H7 (cell line): ENCODE data around the gene GSTA2. TPM values are rescaled to one million over a fixed set of nuclear protein-coding genes. Genes with fewer than 3 reads are reported as not detected.
"Not testable (repeated sequence)": the region's sequence is repeated elsewhere in the genome, so short reads cannot be mapped to it uniquely, and the experiment has no call there.

Experiments used
- DNase-seq: peaks from one replicate; pipeline ENCODE4 v3.0.0; 2012
- H3K27me3 ChIP-seq: 2 replicates; pipeline ENCODE4 v1.6.0; 2011; ENCODE audit warnings: mild to moderate bottlenecking, low read length; ENCODE audit not compliant: control insufficient read depth, insufficient read depth
- H3K36me3 ChIP-seq: replicated peaks from 2 replicates; pipeline ENCODE4 v1.5.1; 2011; ENCODE audit warnings: low read length; ENCODE audit not compliant: control insufficient read depth, insufficient read depth
- H3K4me3 ChIP-seq: 2 replicates; pipeline ENCODE4 v1.5.1; 2011; ENCODE audit warnings: low read depth, mild to moderate bottlenecking, control low read depth, low read length, moderate library complexity; ENCODE audit not compliant: insufficient read depth
- total RNA-seq: library from RNA; depleted of rRNA; stranded (reverse); fragments of >200 nt; shearing (Covaris generic); gene quantifications from 2 replicates; pipeline ENCODE4 v1.2.3, GENCODE V29; 2014

Gene GSTA2
- total RNA-seq, 1 experiment from 2014 or later: not detected

GRCh38 chr6:52782209-52782608, 18.9 kb upstream of the GSTA2 start:
- H3K36me3 ChIP-seq, H3K27me3 ChIP-seq, DNase-seq, H3K4me3 ChIP-seq: not testable (repeated sequence)

GRCh38 chr6:52779237-52779636, 16.0 kb upstream of the GSTA2 start:
- no peak for DNase-seq
- H3K27me3 ChIP-seq: no peaks in the 10 kb centered on the region
- H3K36me3 ChIP-seq: no peaks in the 10 kb centered on the region
- no peak overlapping the region for H3K4me3 ChIP-seq

- H3K36me3 ChIP-seq, DNase-seq, H3K27me3 ChIP-seq: not testable (repeated sequence)
These were observed 13.6 kb upstream of the GSTA2 start for GRCh38 chr6:52776711-52777351.

DNA sequence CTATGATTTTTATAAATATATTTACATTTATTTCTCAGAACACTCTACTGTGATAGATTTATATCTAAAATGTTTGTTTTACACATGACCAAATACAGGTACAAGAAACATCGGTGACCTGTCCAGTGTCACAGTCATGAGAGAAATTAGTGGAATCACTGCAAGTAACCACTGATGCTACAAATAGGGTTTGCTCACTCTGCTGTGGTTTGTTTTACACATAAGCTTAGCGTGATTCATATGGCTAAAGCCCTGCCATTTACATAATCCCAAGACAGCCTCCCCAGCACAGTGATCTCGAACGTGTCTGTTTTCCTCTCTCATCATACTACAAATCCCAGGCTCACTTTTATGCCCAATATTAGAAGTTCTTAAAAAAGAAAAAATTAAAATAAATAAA, 6.1 kb upstream of the GSTA2 start:
- not testable (repeated sequence) for H3K36me3 ChIP-seq, H3K27me3 ChIP-seq, DNase-seq, H3K4me3 ChIP-seq

More at GRCh38 chr6:52776711-52777351, 13.6 kb upstream of the GSTA2 start:
- not testable (repeated sequence) for H3K4me3 ChIP-seq

DNA sequence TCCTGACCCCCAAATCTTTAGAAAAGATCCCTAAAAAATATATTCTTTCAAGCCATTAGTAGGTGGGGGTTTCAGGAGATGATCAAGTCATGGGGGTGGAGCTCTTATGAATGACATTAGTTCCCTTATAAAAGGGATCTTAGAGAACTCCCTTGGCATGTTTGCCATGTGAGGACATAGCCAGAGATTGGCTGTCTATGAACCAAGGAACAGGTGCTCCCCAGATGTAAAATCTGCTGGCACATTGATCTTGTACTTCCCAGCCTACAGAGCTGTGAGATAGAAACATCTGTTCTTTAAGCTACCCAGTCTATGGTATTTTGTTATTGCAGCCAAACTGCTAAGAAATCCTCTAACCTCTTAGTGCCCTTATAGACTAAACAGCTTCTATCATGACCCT, 4.4 kb upstream of the GSTA2 start:
- H3K36me3 ChIP-seq, H3K4me3 ChIP-seq, DNase-seq, H3K27me3 ChIP-seq: not testable (repeated sequence)

DNA sequence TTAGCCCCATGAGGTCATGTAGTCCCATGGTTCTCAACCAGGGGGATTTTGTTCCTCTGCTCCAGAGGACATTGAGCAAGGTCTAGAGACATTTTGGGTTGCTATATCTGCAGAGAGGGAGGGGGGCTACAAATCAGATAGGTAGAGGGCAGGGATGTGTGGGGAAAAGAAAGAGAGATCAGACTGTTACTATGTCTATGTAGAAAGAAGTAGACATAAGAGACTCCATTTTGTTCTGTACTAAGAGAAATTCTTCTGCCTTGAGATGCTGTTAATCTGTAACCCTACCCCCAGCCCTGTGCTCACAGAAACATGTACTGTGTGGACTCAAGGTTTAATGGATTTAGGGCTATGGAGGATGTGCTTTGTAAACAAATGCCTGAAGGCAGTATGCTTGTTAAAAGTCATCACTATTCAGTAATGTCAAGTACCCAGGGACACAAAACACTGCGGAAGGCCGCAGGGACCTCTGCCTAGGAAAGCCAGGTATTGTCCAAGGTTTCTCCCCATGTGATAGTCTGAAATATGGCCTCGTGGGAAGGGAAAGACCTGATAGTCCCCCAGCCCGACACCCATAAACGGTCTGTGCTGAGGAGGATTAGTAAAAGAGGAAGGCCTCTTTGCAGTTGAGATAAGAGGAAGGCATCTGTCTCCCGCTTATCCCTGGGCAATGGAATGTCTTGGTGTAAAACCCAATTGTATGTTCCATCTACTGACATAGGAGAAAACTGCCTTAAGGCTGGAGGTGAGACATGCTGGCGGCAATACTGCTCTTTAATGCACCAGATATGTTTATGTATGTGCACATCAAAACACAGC, 1.4 kb downstream of the GSTA2 start:
- not testable (repeated sequence) for H3K4me3 ChIP-seq, H3K27me3 ChIP-seq, DNase-seq, H3K36me3 ChIP-seq

GRCh38 chr6:52760105-52760765, 3.0 kb downstream of the GSTA2 start:
- no peaks in the 10 kb centered on the region for H3K27me3 ChIP-seq
- H3K36me3 ChIP-seq: no peaks in the 10 kb centered on the region
- H3K4me3 ChIP-seq: no peak overlapping the region
- DNase-seq: no peak

DNA sequence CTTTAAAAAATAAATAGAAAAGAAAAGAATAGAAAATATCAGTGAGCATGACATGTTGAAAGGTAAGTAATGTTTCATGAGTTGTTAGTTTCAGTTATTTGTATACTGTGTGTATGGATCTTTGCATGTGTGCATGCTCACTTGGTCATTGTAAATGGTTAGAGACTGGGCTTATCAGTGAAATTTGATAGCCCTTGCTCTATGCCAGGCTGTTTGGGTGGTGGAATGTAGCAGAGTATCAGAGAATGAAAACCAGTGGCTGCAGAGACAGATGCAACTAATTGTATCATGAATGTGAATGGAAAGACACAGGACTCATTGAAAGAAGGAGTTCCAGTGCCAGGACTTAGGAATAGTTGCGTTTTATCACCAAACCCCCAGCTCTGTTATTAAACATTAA, 4.2 kb downstream of the GSTA2 start:
- Histone ChIP-seq H3K4me3 (no peak overlapping the region), H3K36me3 (no peaks in the 10 kb centered on the region), H3K27me3 (no peaks in the 10 kb centered on the region)
- DNase-seq: no peak

GRCh38 chr6:52757651-52758338, 5.5 kb downstream of the GSTA2 start:
- not testable (repeated sequence) for H3K27me3 ChIP-seq, H3K4me3 ChIP-seq, DNase-seq, H3K36me3 ChIP-seq

GRCh38 chr6:52754443-52754842, 8.8 kb downstream of the GSTA2 start:
- Histone ChIP-seq H3K4me3 (no peak overlapping the region), H3K27me3 (no peaks in the 10 kb centered on the region), H3K36me3 (no peaks in the 10 kb centered on the region)
- no peak for DNase-seq

- H3K27me3 ChIP-seq, DNase-seq, H3K4me3 ChIP-seq, H3K36me3 ChIP-seq: not testable (repeated sequence)
These were observed 10.1 kb downstream of the GSTA2 start for GRCh38 chr6:52753137-52753536.

DNA sequence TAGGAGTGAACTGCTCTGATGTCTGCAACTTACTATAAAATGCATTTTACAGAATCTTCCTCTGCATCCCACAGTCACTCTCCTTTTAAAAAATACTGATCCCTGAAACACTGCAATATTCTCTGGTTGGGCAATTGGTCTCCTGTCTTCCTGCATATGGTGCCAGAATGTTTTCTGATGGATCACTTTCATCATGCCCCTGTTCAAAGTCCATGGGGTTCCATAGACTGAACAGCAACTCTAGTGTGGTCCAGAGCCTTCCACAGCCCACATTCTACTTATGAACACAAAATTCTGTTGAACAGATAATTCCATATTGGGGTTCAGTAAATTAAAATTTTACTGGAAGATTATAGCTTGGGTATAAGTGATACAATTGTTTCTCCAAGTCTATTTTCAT, 11.0 kb downstream of the GSTA2 start:
- no peak for DNase-seq
- Histone ChIP-seq H3K27me3 (no peaks in the 10 kb centered on the region), H3K4me3 (no peak overlapping the region), H3K36me3 (no peaks in the 10 kb centered on the region)

DNA sequence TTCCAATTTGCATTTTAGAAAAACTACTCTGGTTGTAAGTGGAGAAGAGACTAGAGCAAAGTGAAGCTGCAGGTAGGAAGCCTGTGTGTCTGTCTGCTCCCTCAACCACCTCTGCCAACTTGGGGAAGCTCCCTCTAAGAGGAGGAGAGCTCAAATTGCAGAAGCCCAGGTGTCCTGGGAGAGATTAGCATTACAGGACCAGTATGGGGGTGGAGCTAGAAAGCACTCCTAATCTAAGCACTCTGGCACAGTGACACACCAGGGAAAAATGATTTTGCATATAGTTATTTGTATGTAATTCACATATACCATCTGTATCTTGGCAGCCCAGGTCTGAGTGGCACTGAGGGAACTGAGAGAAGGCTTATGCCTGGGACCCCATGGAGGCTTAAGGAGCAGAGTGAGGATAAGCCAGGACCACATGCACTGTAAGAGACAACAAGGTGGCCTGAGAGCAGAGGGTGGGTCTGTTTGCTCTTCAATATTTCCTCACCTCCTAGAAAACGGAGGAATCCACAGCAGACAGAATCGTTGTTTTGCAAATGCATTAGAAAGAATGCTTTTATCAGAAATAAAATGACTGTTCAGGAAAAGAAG, 13.6 kb downstream of the GSTA2 start:
- Histone ChIP-seq H3K36me3 (no peaks in the 10 kb centered on the region), H3K4me3 (no peak overlapping the region), H3K27me3 (no peaks in the 10 kb centered on the region)
- no peak for DNase-seq

- not testable (repeated sequence) for H3K27me3 ChIP-seq, H3K4me3 ChIP-seq, DNase-seq, H3K36me3 ChIP-seq
These were observed 16.0 kb downstream of the GSTA2 start for GRCh38 chr6:52747301-52747700.
